ENCODE measurements around the gene GBE1.

Gene GBE1

GRCh38 chr3:81689617-81690016 is 71.8 kb downstream of the GBE1 start:
- DNase-seq (ENCODE audit: low read depth in 1 of 2, low spot score in 1 of 2) = no peak
- Histone ChIP-seq H3K27ac (replicated peaks) (no peak overlapping the region), H3K27me3 (ENCODE audit: insufficient read depth, poor library complexity, severe bottlenecking) (no peaks in the 10 kb centered on the region), H3K4me3 (replicated peaks; ENCODE audit: insufficient read depth, low read length) (no peak overlapping the region)
- TF ChIP-seq POLR2AphosphoS5 (IDR thresholded peaks at IDR 0.05; ENCODE audit: low read depth) (no peak), REST (IDR thresholded peaks at IDR 0.05; ENCODE audit: insufficient replicate concordance, low read depth) (no peak), SPI1 (IDR thresholded peaks at IDR 0.05; ENCODE audit: borderline replicate concordance, low read depth) (no peak), GABPA (IDR thresholded peaks at IDR 0.05; ENCODE audit: low read depth) (no peak), CTCF (IDR thresholded peaks at IDR 0.05; ENCODE audit: insufficient read depth, low read length) (no peak)

- H3K27me3 ChIP-seq (ENCODE audit: insufficient read depth, poor library complexity, severe bottlenecking) = no peaks in the 10 kb centered on the region
- H3K4me3 ChIP-seq (replicated peaks; ENCODE audit: insufficient read depth, low read length) = no peak overlapping the region
- no peak overlapping the region; the same call in 1 of the 2 replicates for H3K27ac ChIP-seq (replicated peaks)
- no peak for DNase-seq (ENCODE audit: low read depth in 1 of 2, low spot score in 1 of 2)
- TF ChIP-seq GABPA (IDR thresholded peaks at IDR 0.05; ENCODE audit: low read depth) = no peak
- no peak for TF ChIP-seq SPI1 (IDR thresholded peaks at IDR 0.05; ENCODE audit: borderline replicate concordance, low read depth)
- TF ChIP-seq CTCF (IDR thresholded peaks at IDR 0.05; ENCODE audit: insufficient read depth, low read length) = no peak
- no peak for TF ChIP-seq REST (IDR thresholded peaks at IDR 0.05; ENCODE audit: insufficient replicate concordance, low read depth)
- TF ChIP-seq POLR2AphosphoS5 (IDR thresholded peaks at IDR 0.05; ENCODE audit: low read depth) = no peak
Observed at GRCh38 chr3:81684751-81685395, 76.6 kb downstream of the GBE1 start.

GRCh38 chr3:81676706-81677456 is 84.6 kb downstream of the GBE1 start:
- DNase-seq (ENCODE audit: low read depth in 1 of 2, low spot score in 1 of 2) = no peak
- TF ChIP-seq GABPA (IDR thresholded peaks at IDR 0.05; ENCODE audit: low read depth) (no peak), REST (IDR thresholded peaks at IDR 0.05; ENCODE audit: insufficient replicate concordance, low read depth) (no peak), POLR2AphosphoS5 (IDR thresholded peaks at IDR 0.05; ENCODE audit: low read depth) (no peak), CTCF (IDR thresholded peaks at IDR 0.05; ENCODE audit: insufficient read depth, low read length) (no peak), SPI1 (IDR thresholded peaks at IDR 0.05; ENCODE audit: borderline replicate concordance, low read depth) (no peak)
- Histone ChIP-seq H3K4me3 (replicated peaks; ENCODE audit: insufficient read depth, low read length) (no peak overlapping the region), H3K27ac (replicated peaks) (no peak overlapping the region), H3K27me3 (ENCODE audit: insufficient read depth, poor library complexity, severe bottlenecking) (no peaks in the 10 kb centered on the region)
